Stomach (tissue), 4 donors: Measurements from ENCODE around the gene AADAC.

Experiments
- EP300 ChIP-seq: sonication (generic); formaldehyde crosslinking; IDR thresholded peaks from one replicate; pipeline ENCODE4 v1.6.1; 2017; ENCODE audit warnings: antibody characterized with exemption
- POLR2A ChIP-seq, 4 donors: fragments of 450-650 bp; IDR thresholded peaks; one replicate each; pipeline ENCODE4 v1.6.1; 2016; ENCODE audit warnings: antibody characterized with exemption in 4 of 4, control low read depth in 2 of 4, mild to moderate bottlenecking in 1 of 4, moderate library complexity in 1 of 4
- POLR2AphosphoS5 ChIP-seq, 3 donors: sonication (generic); formaldehyde crosslinking; IDR thresholded peaks; one replicate each; pipeline ENCODE4 v1.6.1; 2016; ENCODE audit warnings: antibody characterized with exemption in 3 of 3
- TF ChIP-seq, protein P1 (sequence below), 7 experiments: fragments of 450-650 bp in 4 of 7; fragments of 200-600 bp in 3 of 7; sonication (generic) in 3 of 7; IDR thresholded peaks; one replicate each; pipeline ENCODE4 v1.5.1; 2016 to 2019; ENCODE audit warnings: antibody characterized with exemption in 7 of 7, control low read depth in 2 of 7, mild to moderate bottlenecking in 1 of 7

- TF ChIP-seq, protein P1, sequence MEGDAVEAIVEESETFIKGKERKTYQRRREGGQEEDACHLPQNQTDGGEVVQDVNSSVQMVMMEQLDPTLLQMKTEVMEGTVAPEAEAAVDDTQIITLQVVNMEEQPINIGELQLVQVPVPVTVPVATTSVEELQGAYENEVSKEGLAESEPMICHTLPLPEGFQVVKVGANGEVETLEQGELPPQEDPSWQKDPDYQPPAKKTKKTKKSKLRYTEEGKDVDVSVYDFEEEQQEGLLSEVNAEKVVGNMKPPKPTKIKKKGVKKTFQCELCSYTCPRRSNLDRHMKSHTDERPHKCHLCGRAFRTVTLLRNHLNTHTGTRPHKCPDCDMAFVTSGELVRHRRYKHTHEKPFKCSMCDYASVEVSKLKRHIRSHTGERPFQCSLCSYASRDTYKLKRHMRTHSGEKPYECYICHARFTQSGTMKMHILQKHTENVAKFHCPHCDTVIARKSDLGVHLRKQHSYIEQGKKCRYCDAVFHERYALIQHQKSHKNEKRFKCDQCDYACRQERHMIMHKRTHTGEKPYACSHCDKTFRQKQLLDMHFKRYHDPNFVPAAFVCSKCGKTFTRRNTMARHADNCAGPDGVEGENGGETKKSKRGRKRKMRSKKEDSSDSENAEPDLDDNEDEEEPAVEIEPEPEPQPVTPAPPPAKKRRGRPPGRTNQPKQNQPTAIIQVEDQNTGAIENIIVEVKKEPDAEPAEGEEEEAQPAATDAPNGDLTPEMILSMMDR (IDR thresholded peaks at IDR 0.05) = no peak
- TF ChIP-seq POLR2AphosphoS5 (IDR thresholded peaks at IDR 0.05) = no peak
- TF ChIP-seq EP300 = no peak
- no peak for TF ChIP-seq POLR2A (IDR thresholded peaks at IDR 0.05)
These were observed 9.6 kb upstream of the AADAC start for GRCh38 chr3:151804267-151804666.
